ENCODE measurements around the gene TLX3.
A peak's percentile ranks its signal among the peaks of the same experiment; 100 is the strongest.

The TLX3 gene

GRCh38 chr5:171306166-171306565 is 2.9 kb upstream of the TLX3 start:
- no peak overlapping the region for H3K27ac ChIP-seq
- TF ChIP-seq ZFX (IDR thresholded peaks at IDR 0.05; ENCODE audit: borderline replicate concordance) (no peak), CTCF (IDR thresholded peaks at IDR 0.05) (no peak)

GRCh38 chr5:171306781-171307591 is 2.1 kb upstream of the TLX3 start:
- TF ChIP-seq ZFX (IDR thresholded peaks at IDR 0.05; ENCODE audit: borderline replicate concordance) (no peak), CTCF (IDR thresholded peaks at IDR 0.05) (no peak)
- H3K27ac ChIP-seq = no peak overlapping the region

DNA sequence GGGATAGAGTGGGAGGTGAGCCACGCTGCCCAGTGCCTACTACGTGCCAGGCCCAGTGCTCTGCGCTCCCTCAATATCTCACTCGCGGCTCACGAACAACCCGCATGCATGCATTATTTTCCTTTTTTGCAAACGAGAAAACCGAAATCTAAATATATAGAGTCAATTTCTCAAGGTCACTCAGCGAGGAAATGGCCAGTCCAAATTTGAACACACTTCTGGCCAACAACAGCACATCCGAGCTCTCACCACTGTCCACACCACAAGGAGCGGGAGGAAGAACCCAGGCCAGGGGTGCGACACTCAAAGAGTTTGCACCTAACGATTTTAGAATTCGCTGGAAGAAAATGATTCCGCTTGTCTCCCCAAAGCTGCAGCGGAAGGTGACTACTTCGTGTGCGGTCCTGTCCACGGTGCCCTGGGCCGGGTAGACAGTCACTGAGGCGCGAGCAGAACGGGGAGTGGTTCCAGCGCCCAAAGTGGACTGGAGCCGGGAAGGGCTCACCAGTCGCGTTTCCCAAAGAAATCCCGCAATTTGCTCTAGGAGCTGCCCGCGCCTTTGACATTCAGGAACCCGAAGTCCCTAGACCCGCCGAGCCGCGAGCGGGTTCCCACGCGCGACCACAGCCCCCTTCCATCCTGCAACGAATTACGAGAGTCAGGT is 1.1 kb upstream of the TLX3 start:
- no peak overlapping the region for H3K27ac ChIP-seq
- TF ChIP-seq CTCF (IDR thresholded peaks at IDR 0.05) = no peak
- no peak for TF ChIP-seq ZFX (IDR thresholded peaks at IDR 0.05; ENCODE audit: borderline replicate concordance)

DNA sequence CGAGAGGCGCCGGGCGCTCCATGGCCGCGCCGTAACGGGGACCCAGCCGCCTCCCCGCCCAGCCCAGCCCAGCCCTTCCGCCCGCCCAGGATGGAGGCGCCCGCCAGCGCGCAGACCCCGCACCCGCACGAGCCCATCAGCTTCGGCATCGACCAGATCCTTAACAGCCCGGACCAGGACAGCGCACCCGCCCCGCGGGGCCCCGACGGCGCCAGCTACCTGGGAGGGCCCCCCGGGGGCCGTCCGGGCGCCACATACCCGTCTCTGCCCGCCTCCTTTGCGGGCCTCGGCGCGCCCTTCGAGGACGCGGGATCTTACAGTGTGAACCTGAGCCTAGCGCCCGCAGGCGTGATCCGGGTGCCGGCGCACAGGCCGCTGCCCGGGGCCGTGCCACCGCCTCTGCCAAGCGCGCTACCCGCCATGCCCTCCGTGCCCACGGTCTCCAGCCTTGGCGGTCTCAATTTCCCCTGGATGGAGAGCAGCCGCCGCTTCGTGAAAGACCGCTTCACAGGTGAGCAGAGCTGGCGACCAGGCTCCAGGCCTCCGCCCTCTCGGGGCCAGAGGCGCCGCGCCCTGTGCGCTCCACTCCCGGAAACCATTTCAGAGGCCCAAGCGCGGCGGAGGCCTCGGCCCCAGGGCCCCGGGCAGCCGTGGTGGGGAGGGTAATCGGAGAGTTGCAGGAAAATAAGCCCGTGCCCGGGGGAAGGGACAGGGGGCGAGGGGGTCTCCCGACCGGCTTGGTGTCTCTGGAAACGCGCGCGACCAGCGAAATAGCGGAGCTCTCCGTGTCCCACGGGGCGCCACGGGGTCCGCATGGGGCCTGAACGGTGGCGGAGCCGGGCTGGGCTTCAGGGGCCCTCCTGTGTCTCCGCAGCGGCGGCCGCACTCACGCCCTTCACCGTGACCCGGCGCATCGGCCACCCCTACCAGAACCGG is 496 bp downstream of the TLX3 start:
- no peak overlapping the region for H3K27ac ChIP-seq
- TF ChIP-seq CTCF (IDR thresholded peaks at IDR 0.05) = no peak
- no peak for TF ChIP-seq ZFX (IDR thresholded peaks at IDR 0.05; ENCODE audit: borderline replicate concordance)

DNA sequence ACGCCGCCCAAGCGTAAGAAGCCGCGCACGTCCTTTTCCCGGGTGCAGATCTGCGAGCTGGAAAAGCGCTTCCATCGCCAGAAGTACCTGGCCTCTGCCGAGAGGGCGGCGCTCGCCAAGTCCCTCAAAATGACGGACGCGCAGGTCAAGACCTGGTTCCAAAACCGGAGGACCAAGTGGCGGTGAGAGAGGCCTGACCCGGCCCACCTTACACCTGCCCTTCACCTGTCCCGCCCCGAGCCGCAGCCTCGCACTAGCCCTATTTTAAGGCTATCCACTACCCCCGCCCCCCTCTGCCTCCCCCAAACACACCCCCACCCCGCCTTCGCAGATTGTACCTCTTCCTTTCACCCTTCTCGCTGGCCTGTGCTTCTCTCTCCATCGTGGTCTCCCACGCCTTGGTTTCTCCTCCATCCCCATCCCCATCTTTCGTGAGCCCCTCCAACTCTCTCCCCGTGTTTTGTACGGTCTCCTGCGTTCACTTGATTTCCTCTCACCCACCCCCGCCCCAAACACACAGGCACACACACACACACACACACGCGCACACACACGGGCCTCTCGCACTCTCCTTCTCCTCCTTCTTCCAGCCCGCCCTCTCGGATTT is 1.3 kb downstream of the TLX3 start:
- peak; percentile 58 for TF ChIP-seq CTCF (IDR thresholded peaks at IDR 0.05)
- TF ChIP-seq ZFX (IDR thresholded peaks at IDR 0.05; ENCODE audit: borderline replicate concordance) = no peak
- no peak overlapping the region for H3K27ac ChIP-seq

DNA sequence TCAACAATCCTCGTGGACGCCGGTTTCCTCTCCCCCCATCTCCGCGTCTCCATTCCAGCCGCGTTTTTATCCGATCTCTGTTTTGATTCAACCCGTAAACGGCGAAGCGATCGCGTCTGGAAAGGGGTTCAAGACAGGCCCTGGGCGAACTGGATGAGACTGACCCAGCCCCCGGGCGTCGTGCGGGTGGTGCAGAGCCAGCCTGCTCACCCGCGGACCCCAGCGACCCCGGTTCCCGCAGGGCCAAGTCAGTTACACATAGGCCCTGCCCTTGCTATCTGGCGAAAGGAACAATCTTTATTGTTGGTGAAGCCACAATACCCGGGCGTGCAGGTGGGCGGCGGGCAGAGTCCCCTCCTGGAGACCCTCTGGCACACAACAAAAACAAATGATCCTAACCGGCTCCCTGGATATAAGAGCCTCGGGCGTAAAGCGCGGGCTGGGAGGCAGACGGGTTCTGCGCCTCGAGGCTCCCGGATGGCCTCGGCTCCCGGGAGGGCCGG is 1.8 kb downstream of the TLX3 start:
- no peak for TF ChIP-seq ZFX (IDR thresholded peaks at IDR 0.05; ENCODE audit: borderline replicate concordance)
- no peak overlapping the region for H3K27ac ChIP-seq

Data from 22Rv1 (cell line).